Colonic mucosa (tissue), 4 donors: ENCODE measurements around the gene PDE2A. TPM values are rescaled to one million over a fixed set of nuclear protein-coding genes. Genes with fewer than 3 reads are reported as not detected.

ENCODE experiments used
- DNase-seq: peaks from one replicate; pipeline ENCODE4 v3.0.0-alpha.2; 2020
- H3K27ac ChIP-seq: fragments of 200-600 bp; one replicate; pipeline ENCODE4 v1.8.0; 2021
- H3K27me3 ChIP-seq: fragments of 200-600 bp; one replicate; pipeline ENCODE4 v1.8.0; 2021
- H3K36me3 ChIP-seq: fragments of 200-600 bp; one replicate; pipeline ENCODE4 v1.8.0; 2021
- H3K4me1 ChIP-seq: fragments of 200-600 bp; one replicate; pipeline ENCODE4 v1.8.0; 2021; ENCODE audit warnings: mild to moderate bottlenecking
- H3K4me3 ChIP-seq: fragments of 200-600 bp; one replicate; pipeline ENCODE4 v1.8.0; 2021
- H3K9ac ChIP-seq, 2 donors: one replicate each; pipeline ENCODE4 v1.7.0; 2013; ENCODE audit warnings: control low read depth in 2 of 2, low read depth in 2 of 2, low read length in 2 of 2
- H3K9me3 ChIP-seq: fragments of 200-600 bp; one replicate; pipeline ENCODE4 v1.8.0; 2021
- CTCF ChIP-seq: fragments of 200-600 bp; IDR thresholded peaks from one replicate; pipeline ENCODE4 v1.8.0; 2022; ENCODE audit warnings: antibody characterized with exemption, mild to moderate bottlenecking
- intact Hi-C: fragments of 100-400 bp; cut with DNase I; formaldehyde crosslinking; loops from one replicate; pipeline ENCODE4 v1.14.1; 2022
- microRNA-seq: library from miRNA; unstranded; fragments of <30 nt; microRNA quantifications from one replicate; pipeline ENCODE4, GENCODE V29; 2019
- total RNA-seq, 2 donors: library from RNA; stranded (reverse); fragmentation: NEBNext Ultra II Directional in 1 of 2; extraction: Animal tissue kit (Norgen Biotek cat#: 25700) in 1 of 2; gene quantifications; one replicate each; pipeline ENCODE4 v1.2.1, GENCODE V29; 2021
- donor health status: healthy.
- donor health status: DM: no; HTN: no; CAD: no.
- donor health status: DM: no; HTN: no; CAD: no.

The PDE2A gene
- total RNA-seq, 2 donors from 2014 or later, result 5.6 to 8.9 TPM

GRCh38 chr11:72535194-72535547 is 139.1 kb downstream of the PDE2A start:
- intact Hi-C loops, result no loop called here
- no peak for DNase-seq
- H3K9ac ChIP-seq, result no peak overlapping the region
- TF ChIP-seq CTCF, result no peak
- no peaks in the 10 kb centered on the region for H3K27me3 ChIP-seq
- H3K36me3 ChIP-seq, result no peaks in the 10 kb centered on the region
- no peak overlapping the region for H3K27ac ChIP-seq
- no peak overlapping the region for H3K4me3 ChIP-seq
- no peaks in the 10 kb centered on the region for H3K9me3 ChIP-seq
- H3K4me1 ChIP-seq, result no peaks in the 10 kb centered on the region

- no peak for TF ChIP-seq CTCF
- Histone ChIP-seq H3K27ac (no peak overlapping the region), H3K36me3 (no peaks in the 10 kb centered on the region), H3K4me3 (no peak overlapping the region), H3K9me3 (no peaks in the 10 kb centered on the region), H3K27me3 (no peaks in the 10 kb centered on the region), H3K4me1 (no peaks in the 10 kb centered on the region), H3K9ac (no peak overlapping the region)
- intact Hi-C loops, result no loop called here
- DNase-seq, result no peak
These were observed 139.6 kb downstream of the PDE2A start for GRCh38 chr11:72534371-72535193.

DNA sequence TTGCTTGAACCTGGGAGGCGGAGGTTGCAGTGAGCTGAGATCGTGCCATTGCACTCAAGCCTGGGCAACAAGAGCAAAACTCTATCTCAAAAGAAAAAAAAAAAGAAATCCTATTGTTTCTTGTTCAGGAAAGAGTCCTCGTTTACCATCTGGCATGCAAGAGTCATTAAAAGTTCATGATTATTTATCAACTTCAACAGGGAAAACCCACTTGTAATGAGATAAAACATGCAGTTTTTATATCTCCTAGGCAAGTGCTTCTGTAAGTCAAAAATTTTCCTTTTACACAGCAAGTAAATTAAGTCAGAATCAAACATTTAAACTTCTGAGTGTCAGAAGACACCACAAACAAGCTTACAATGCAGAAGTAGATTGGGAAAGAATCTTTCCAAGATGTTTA is 145.2 kb downstream of the PDE2A start:
- H3K36me3 ChIP-seq, result no peaks in the 10 kb centered on the region
- no peak for DNase-seq
- no peak overlapping the region for H3K4me3 ChIP-seq
- no peak overlapping the region for H3K9ac ChIP-seq
- no peaks in the 10 kb centered on the region for H3K9me3 ChIP-seq
- no peaks in the 10 kb centered on the region for H3K27me3 ChIP-seq
- intact Hi-C loops, result no loop called here
- no peaks in the 10 kb centered on the region for H3K4me1 ChIP-seq
- no peak for TF ChIP-seq CTCF
- no peak overlapping the region for H3K27ac ChIP-seq

DNA sequence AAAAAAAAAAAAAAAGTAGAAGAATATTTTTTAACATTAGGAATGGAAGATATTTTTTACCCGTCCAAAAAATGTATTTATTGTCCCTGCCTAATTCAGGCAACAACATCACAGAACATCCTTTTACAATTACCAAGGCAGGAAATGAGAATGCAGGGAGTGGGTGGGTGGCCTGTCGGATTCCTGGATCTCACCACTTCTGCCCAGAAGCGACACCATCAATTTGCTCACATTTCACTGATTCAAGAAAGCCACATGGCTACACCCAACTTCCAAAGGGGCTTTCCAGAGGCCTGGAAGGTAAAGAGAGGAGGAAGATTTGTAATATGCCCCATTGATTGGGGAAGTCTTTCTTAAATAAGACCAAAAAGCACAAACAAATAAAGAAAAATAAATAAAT is 146.1 kb downstream of the PDE2A start:
- DNase-seq, result no peak
- Histone ChIP-seq H3K9ac (no peak overlapping the region), H3K4me3 (no peak overlapping the region), H3K9me3 (no peaks in the 10 kb centered on the region), H3K27me3 (no peaks in the 10 kb centered on the region), H3K4me1 (no peaks in the 10 kb centered on the region), H3K27ac (no peak overlapping the region), H3K36me3 (no peaks in the 10 kb centered on the region)
- intact Hi-C loops, result no loop called here
- TF ChIP-seq CTCF, result no peak

Small RNA genes within 50 kb of the gene (microRNA-seq; reads per million reads assigned to microRNA genes)
- gene MIR139, result 8,391 reads per million, percentile 93 among the genes with 10 or more reads in this experiment

Other genes starting within 250 kb of the PDE2A start
- gene CLPB, start 239.9 kb downstream of the PDE2A start, total RNA-seq, result 10 to 100 TPM; 12.9 to 28.3 TPM
- 10 to 100 TPM; 70.4 to 89.8 TPM for gene ARAP1, start 78.0 kb upstream of the PDE2A start, total RNA-seq
- gene STARD10, start 119.6 kb upstream of the PDE2A start, total RNA-seq, result 100 to 1,000 TPM; 519 to 905 TPM
- 10 to 100 TPM; 43.5 to 51.3 TPM for gene ATG16L2, start 140.0 kb upstream of the PDE2A start, total RNA-seq